ENCODE data around the gene PPP1R12B. TPM values are rescaled to one million over a fixed set of nuclear protein-coding genes. Genes with fewer than 3 reads are reported as not detected.
"Not testable (repeated sequence)": the region's sequence is repeated elsewhere in the genome, so short reads cannot be mapped to it uniquely, and the experiment has no call there.

Gene PPP1R12B
- total RNA-seq, 1 experiment from 2014 or later = 33.3 TPM

- BruUV-seq (replicated peaks); H3K79me2 ChIP-seq (ENCODE audit: low read depth); CTCF ChIA-PET: not testable (repeated sequence)
Observed at GRCh38 chr1:202508863-202509262, 160.4 kb downstream of the PPP1R12B start.

DNA sequence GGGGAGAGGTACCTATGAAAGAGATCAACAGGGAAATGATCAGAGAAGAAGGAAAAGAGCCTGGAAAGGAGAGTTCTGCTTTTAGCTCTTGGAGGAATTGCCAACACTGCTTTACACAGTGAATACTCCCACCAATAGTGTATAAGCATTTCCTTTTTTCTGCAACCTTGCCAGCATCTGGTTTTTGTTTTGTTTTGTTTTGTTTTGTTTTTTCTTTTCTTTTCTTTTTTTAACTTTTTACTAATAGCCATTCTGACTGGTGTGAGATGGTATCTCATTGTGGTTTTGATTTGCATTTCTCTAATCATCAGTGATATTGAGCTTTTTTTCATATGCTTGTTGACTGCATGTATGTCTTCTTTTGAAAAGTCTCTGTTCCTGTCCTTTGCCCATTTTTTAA, 165.4 kb downstream of the PPP1R12B start:
- DNase-seq; H3K4me2 ChIP-seq; H3K9me2 ChIP-seq (ENCODE audit: insufficient read depth); CTCF ChIA-PET; H3K4me3 ChIP-seq; H3K79me2 ChIP-seq (ENCODE audit: low read depth); H2AFZ ChIP-seq; intact Hi-C loops (cut with micrococcal nuclease; ENCODE audit: unreplicated experiment); H3K9me3 ChIP-seq (ENCODE audit: insufficient read depth, low read depth); H3K4me1 ChIP-seq (replicated peaks; ENCODE audit: insufficient read depth); H3K27ac ChIP-seq; H3F3A ChIP-seq (ENCODE audit: insufficient read depth, low read depth); BruUV-seq (replicated peaks); H4K20me1 ChIP-seq (ENCODE audit: insufficient read depth); H3K36me3 ChIP-seq (ENCODE audit: low read depth); H3K27me3 ChIP-seq (ENCODE audit: insufficient read depth, low read depth): not testable (repeated sequence)
- POLR2A ChIA-PET (ENCODE audit: unreplicated experiment) = interaction anchor here (0.7 to 0.9 kb wide), 3 partner anchors 25 to 1072 kb away, joined by 3 to 10 read pairs (median 4); no protein-coding TSS in a partner anchor

More at GRCh38 chr1:202508863-202509262, 160.4 kb downstream of the PPP1R12B start:
- intact Hi-C loops (cut with micrococcal nuclease; ENCODE audit: unreplicated experiment); H3K4me1 ChIP-seq (replicated peaks; ENCODE audit: insufficient read depth); H3K4me3 ChIP-seq; DNase-seq; H4K20me1 ChIP-seq (ENCODE audit: insufficient read depth); POLR2A ChIA-PET (ENCODE audit: unreplicated experiment); H3F3A ChIP-seq (ENCODE audit: insufficient read depth, low read depth); H2AFZ ChIP-seq; H3K4me2 ChIP-seq; H3K27me3 ChIP-seq (ENCODE audit: insufficient read depth, low read depth); H3K27ac ChIP-seq; H3K9me2 ChIP-seq (ENCODE audit: insufficient read depth); H3K9me3 ChIP-seq (ENCODE audit: insufficient read depth, low read depth); H3K36me3 ChIP-seq (ENCODE audit: low read depth): not testable (repeated sequence)

DNA sequence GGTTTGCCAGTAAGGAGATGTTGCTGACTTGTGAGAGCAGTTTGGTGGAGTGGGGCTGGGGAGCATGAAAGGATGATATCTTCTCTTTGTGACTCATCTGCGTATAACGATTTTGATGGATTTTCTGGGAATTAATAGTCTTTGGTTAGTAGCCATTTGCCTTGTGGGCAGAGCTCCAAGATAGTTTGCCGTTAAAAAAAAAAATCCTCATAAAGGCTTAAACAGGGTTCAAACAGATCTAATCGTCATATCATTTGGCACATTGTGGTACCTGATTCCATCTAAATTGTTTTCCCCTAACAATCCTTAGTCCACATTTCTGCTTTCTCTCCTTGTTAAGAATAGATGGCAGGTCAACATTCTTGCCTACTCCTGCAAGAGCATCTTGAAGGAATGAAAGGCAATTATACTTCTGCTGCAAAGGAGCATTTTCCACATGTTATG, 168.0 kb downstream of the PPP1R12B start:
- Histone ChIP-seq H3K4me2 (no peak overlapping the region), H3K79me2 (ENCODE audit: low read depth) (no peaks in the 10 kb centered on the region), H3K27me3 (ENCODE audit: insufficient read depth, low read depth) (no peaks in the 10 kb centered on the region), H3F3A (ENCODE audit: insufficient read depth, low read depth) (no peaks in the 10 kb centered on the region), H3K4me1 (replicated peaks; ENCODE audit: insufficient read depth) (no peaks in the 10 kb centered on the region), H2AFZ (no peak overlapping the region), H3K4me3 (no peak overlapping the region), H3K9me3 (ENCODE audit: insufficient read depth, low read depth) (no peaks in the 10 kb centered on the region), H3K9me2 (ENCODE audit: insufficient read depth) (no peaks in the 10 kb centered on the region), H3K27ac (no peak overlapping the region), H4K20me1 (ENCODE audit: insufficient read depth) (no peaks in the 10 kb centered on the region), H3K36me3 (ENCODE audit: low read depth) (no peaks in the 10 kb centered on the region)
- intact Hi-C loops (cut with micrococcal nuclease; ENCODE audit: unreplicated experiment) = no loop called here
- BruUV-seq (replicated peaks) = no TSS peak
- ChIA-PET POLR2A (ENCODE audit: unreplicated experiment) (interaction anchor here (0.6 kb wide), 1 partner anchor 175 kb away, joined by 3 read pairs; no protein-coding TSS in a partner anchor), CTCF (no interaction called here)
- no peak for TF ChIP-seq CTCF (conservative IDR thresholded peaks at IDR 0.05)
- no peak for TF ChIP-seq EZH2 (IDR thresholded peaks at IDR 0.05; ENCODE audit: low read depth)
- DNase-seq = no peak

- H2AFZ ChIP-seq; DNase-seq; H3K9me2 ChIP-seq (ENCODE audit: insufficient read depth); H3K4me1 ChIP-seq (replicated peaks; ENCODE audit: insufficient read depth); H3K4me2 ChIP-seq; POLR2A ChIA-PET (ENCODE audit: unreplicated experiment); intact Hi-C loops (cut with micrococcal nuclease; ENCODE audit: unreplicated experiment); H3F3A ChIP-seq (ENCODE audit: insufficient read depth, low read depth); H3K27ac ChIP-seq; H3K36me3 ChIP-seq (ENCODE audit: low read depth); H3K4me3 ChIP-seq; CTCF ChIA-PET; H3K27me3 ChIP-seq (ENCODE audit: insufficient read depth, low read depth); H3K9me3 ChIP-seq (ENCODE audit: insufficient read depth, low read depth); H3K79me2 ChIP-seq (ENCODE audit: low read depth); BruUV-seq (replicated peaks); H4K20me1 ChIP-seq (ENCODE audit: insufficient read depth): not testable (repeated sequence)
Observed at GRCh38 chr1:202517146-202517545, 168.6 kb downstream of the PPP1R12B start.

DNA sequence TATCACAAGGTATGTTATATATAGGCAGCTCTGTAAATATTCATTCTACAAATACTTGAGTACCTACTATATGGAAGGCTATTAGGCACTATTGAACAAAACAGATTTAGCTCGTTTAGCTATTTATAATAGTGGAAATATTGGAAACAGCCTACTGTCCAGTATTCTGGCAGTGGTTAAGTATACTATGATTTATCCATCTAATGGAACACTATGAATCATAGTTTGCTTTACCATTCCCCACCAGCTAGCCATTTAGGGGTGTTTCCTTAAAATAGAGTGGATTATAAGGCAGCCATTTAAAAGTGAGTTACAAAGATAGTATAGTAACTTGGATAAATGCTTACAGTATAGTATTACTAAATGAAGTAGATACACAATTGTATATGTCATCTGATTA, 169.7 kb downstream of the PPP1R12B start:
- H3F3A ChIP-seq (ENCODE audit: insufficient read depth, low read depth); H4K20me1 ChIP-seq (ENCODE audit: insufficient read depth); H3K36me3 ChIP-seq (ENCODE audit: low read depth); H3K9me2 ChIP-seq (ENCODE audit: insufficient read depth); H3K4me2 ChIP-seq; H3K79me2 ChIP-seq (ENCODE audit: low read depth); H3K4me3 ChIP-seq; BruUV-seq (replicated peaks); H3K27ac ChIP-seq; H3K4me1 ChIP-seq (replicated peaks; ENCODE audit: insufficient read depth); intact Hi-C loops (cut with micrococcal nuclease; ENCODE audit: unreplicated experiment); H3K27me3 ChIP-seq (ENCODE audit: insufficient read depth, low read depth); POLR2A ChIA-PET (ENCODE audit: unreplicated experiment); DNase-seq; H2AFZ ChIP-seq; H3K9me3 ChIP-seq (ENCODE audit: insufficient read depth, low read depth): not testable (repeated sequence)
- CTCF ChIA-PET = interaction anchor here (0.5 kb wide), 1 partner anchor 14 kb away, joined by 3 read pairs; no protein-coding TSS in a partner anchor

DNA sequence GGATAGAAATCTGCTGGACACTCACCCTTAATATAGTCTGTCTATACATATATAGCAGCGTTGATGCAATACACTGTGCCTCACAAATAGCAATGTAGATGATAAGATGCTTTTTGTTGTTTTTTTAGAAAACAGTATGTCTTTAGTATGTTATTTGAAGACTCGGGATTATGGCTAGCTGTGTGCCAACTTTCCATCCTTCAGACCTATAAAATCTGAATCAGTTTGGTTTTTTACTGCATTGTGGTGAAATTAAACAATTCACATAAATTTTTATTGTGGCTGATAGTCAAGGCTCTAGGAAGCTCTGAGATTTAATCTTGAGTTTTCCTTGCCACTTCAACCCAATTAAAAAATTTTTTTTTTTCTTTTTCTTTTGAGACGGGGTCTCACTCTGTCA, 170.4 kb downstream of the PPP1R12B start:
- H3K27ac ChIP-seq; H3K9me2 ChIP-seq (ENCODE audit: insufficient read depth); CTCF ChIA-PET; H3K79me2 ChIP-seq (ENCODE audit: low read depth); H3K36me3 ChIP-seq (ENCODE audit: low read depth); H2AFZ ChIP-seq; H4K20me1 ChIP-seq (ENCODE audit: insufficient read depth); H3K9me3 ChIP-seq (ENCODE audit: insufficient read depth, low read depth); H3K4me2 ChIP-seq; DNase-seq; H3K4me1 ChIP-seq (replicated peaks; ENCODE audit: insufficient read depth); H3F3A ChIP-seq (ENCODE audit: insufficient read depth, low read depth); H3K4me3 ChIP-seq; BruUV-seq (replicated peaks); H3K27me3 ChIP-seq (ENCODE audit: insufficient read depth, low read depth); POLR2A ChIA-PET (ENCODE audit: unreplicated experiment); intact Hi-C loops (cut with micrococcal nuclease; ENCODE audit: unreplicated experiment): not testable (repeated sequence)
